C4-2B (cell line): ENCODE measurements around the gene GRIK4.

Experiments used
- H3K27ac ChIP-seq: fragments of 450-650 bp; 2 replicates; pipeline ENCODE4 v1.5.1; 2017
- CTCF ChIP-seq: fragments of 450-650 bp; conservative IDR thresholded peaks from 2 replicates; pipeline ENCODE4 v1.5.1; 2017; ENCODE audit warnings: mild to moderate bottlenecking
- ZFX ChIP-seq: fragments of 450-650 bp; IDR thresholded peaks from 2 replicates; pipeline ENCODE4 v1.6.1; 2017

The GRIK4 gene

GRCh38 chr11:120482149-120482548 is 29.4 kb upstream of the GRIK4 start:
- TF ChIP-seq ZFX: no peak
- TF ChIP-seq CTCF: no peak
- no peak overlapping the region for H3K27ac ChIP-seq

- no peak for TF ChIP-seq ZFX
- TF ChIP-seq CTCF: no peak
- no peak overlapping the region for H3K27ac ChIP-seq
Observed at GRCh38 chr11:120484722-120485121, 26.8 kb upstream of the GRIK4 start.

GRCh38 chr11:120486138-120486537 is 25.4 kb upstream of the GRIK4 start:
- TF ChIP-seq ZFX: no peak
- no peak for TF ChIP-seq CTCF
- H3K27ac ChIP-seq: no peak overlapping the region

- TF ChIP-seq CTCF: no peak
- no peak for TF ChIP-seq ZFX
- H3K27ac ChIP-seq: no peak overlapping the region
Observed at GRCh38 chr11:120489799-120490198, 21.7 kb upstream of the GRIK4 start.

- H3K27ac ChIP-seq: no peak overlapping the region
- TF ChIP-seq CTCF: no peak
Observed at GRCh38 chr11:120492486-120492885, 19.1 kb upstream of the GRIK4 start.

- TF ChIP-seq CTCF: no peak
- no peak for TF ChIP-seq ZFX
- no peak overlapping the region for H3K27ac ChIP-seq
Observed at GRCh38 chr11:120494595-120494994, 17.0 kb upstream of the GRIK4 start.

GRCh38 chr11:120499088-120499487 is 12.5 kb upstream of the GRIK4 start:
- no peak overlapping the region for H3K27ac ChIP-seq
- no peak for TF ChIP-seq ZFX
- no peak for TF ChIP-seq CTCF
